ENCODE results near the gene C1orf115.

DNA sequence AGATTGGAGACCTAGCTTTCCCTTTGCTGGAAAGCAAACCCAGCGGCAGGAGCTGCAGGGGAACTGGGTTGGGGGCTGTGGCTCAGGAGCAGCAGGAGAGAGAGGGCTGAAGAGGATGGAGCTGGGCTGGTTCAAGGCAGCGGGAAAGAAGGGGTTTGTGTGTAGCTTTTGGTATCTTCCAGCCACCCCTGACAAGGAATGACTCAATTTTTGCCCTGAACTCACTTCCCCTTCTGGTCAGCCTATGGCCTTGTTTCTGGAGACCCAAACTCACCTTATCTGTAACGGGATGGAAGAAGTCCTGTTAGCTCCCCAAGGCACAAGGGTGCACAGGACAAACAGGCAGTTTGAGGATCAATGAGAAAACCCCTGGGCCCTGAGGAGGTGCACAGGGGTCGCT is 13.1 kb downstream of the C1orf115 start:
- TF ChIP-seq POLR2AphosphoS5 (IDR thresholded peaks at IDR 0.05; ENCODE audit: low read depth): no peak
- TF ChIP-seq, protein P1, sequence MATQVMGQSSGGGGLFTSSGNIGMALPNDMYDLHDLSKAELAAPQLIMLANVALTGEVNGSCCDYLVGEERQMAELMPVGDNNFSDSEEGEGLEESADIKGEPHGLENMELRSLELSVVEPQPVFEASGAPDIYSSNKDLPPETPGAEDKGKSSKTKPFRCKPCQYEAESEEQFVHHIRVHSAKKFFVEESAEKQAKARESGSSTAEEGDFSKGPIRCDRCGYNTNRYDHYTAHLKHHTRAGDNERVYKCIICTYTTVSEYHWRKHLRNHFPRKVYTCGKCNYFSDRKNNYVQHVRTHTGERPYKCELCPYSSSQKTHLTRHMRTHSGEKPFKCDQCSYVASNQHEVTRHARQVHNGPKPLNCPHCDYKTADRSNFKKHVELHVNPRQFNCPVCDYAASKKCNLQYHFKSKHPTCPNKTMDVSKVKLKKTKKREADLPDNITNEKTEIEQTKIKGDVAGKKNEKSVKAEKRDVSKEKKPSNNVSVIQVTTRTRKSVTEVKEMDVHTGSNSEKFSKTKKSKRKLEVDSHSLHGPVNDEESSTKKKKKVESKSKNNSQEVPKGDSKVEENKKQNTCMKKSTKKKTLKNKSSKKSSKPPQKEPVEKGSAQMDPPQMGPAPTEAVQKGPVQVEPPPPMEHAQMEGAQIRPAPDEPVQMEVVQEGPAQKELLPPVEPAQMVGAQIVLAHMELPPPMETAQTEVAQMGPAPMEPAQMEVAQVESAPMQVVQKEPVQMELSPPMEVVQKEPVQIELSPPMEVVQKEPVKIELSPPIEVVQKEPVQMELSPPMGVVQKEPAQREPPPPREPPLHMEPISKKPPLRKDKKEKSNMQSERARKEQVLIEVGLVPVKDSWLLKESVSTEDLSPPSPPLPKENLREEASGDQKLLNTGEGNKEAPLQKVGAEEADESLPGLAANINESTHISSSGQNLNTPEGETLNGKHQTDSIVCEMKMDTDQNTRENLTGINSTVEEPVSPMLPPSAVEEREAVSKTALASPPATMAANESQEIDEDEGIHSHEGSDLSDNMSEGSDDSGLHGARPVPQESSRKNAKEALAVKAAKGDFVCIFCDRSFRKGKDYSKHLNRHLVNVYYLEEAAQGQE (IDR thresholded peaks at IDR 0.05; ENCODE audit: insufficient replicate concordance, low read depth): no peak
- TF ChIP-seq, protein P2, sequence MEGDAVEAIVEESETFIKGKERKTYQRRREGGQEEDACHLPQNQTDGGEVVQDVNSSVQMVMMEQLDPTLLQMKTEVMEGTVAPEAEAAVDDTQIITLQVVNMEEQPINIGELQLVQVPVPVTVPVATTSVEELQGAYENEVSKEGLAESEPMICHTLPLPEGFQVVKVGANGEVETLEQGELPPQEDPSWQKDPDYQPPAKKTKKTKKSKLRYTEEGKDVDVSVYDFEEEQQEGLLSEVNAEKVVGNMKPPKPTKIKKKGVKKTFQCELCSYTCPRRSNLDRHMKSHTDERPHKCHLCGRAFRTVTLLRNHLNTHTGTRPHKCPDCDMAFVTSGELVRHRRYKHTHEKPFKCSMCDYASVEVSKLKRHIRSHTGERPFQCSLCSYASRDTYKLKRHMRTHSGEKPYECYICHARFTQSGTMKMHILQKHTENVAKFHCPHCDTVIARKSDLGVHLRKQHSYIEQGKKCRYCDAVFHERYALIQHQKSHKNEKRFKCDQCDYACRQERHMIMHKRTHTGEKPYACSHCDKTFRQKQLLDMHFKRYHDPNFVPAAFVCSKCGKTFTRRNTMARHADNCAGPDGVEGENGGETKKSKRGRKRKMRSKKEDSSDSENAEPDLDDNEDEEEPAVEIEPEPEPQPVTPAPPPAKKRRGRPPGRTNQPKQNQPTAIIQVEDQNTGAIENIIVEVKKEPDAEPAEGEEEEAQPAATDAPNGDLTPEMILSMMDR (IDR thresholded peaks at IDR 0.05; ENCODE audit: insufficient read depth, low read length): no peak
